ENCODE results near the gene PALLD.

The PALLD gene

DNA sequence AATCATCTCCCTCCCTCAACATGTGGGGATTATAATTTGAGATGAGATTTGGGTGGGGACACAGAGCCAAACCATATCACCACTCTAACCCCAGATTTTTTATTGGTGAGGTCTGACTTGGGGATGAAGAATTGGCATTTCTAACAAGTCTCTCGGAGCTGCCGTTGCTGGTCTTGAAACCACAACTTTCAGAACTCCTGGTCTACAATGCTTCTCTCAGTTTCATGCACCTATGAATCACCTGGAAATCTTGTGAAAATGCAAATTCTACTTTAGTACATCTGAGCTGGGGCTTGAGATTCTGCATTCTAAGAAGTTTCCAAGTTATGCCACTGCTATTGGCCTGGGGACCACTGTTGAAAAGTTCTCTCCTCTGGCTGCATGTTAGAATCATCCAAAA is 78.6 kb downstream of the PALLD start:
- TF ChIP-seq SPI1 (IDR thresholded peaks at IDR 0.05; ENCODE audit: low read depth, low read length) (no peak), POU2F2 (IDR thresholded peaks at IDR 0.05; ENCODE audit: low read depth, low read length) (no peak), PAX5 (IDR thresholded peaks at IDR 0.05; ENCODE audit: insufficient read depth, low read length, severe bottlenecking) (no peak), POLR2AphosphoS5 (IDR thresholded peaks at IDR 0.05; ENCODE audit: low read depth, low read length) (no peak), POLR2A (IDR thresholded peaks at IDR 0.05; ENCODE audit: low read depth, low read length) (no peak), TAF1 (IDR thresholded peaks at IDR 0.05; ENCODE audit: low read depth, low read length) (no peak)
- FAIRE-seq (no peak), DNase-seq (ENCODE audit: insufficient read length, low spot score) (no peak)

DNA sequence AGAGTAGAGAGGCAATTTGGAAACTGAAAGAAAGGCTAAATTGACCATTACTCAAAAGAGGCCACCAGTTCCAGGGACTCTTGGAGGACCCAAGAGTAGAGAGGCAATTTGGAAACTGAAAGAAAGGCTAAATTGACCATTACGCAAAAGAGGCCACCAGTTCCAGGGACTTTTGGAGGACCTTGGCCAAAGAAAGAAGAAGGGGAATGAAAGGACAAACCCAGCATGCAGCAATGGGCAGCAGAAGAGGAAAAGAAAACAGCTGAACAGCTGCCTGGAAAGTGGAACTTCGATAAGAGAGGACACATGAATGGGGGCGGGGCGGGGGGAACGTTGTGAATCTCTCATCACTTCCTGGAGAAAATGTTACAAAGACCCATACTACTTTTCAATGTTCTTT is 80.8 kb downstream of the PALLD start:
- FAIRE-seq = no peak
- TF ChIP-seq TAF1 (IDR thresholded peaks at IDR 0.05; ENCODE audit: low read depth, low read length) (no peak), POLR2A (IDR thresholded peaks at IDR 0.05; ENCODE audit: low read depth, low read length) (no peak), POU2F2 (IDR thresholded peaks at IDR 0.05; ENCODE audit: low read depth, low read length) (no peak), PAX5 (IDR thresholded peaks at IDR 0.05; ENCODE audit: insufficient read depth, low read length, severe bottlenecking) (no peak), SPI1 (IDR thresholded peaks at IDR 0.05; ENCODE audit: low read depth, low read length) (no peak), POLR2AphosphoS5 (IDR thresholded peaks at IDR 0.05; ENCODE audit: low read depth, low read length) (no peak)
- DNase-seq (ENCODE audit: insufficient read length, low spot score) = no peak

DNA sequence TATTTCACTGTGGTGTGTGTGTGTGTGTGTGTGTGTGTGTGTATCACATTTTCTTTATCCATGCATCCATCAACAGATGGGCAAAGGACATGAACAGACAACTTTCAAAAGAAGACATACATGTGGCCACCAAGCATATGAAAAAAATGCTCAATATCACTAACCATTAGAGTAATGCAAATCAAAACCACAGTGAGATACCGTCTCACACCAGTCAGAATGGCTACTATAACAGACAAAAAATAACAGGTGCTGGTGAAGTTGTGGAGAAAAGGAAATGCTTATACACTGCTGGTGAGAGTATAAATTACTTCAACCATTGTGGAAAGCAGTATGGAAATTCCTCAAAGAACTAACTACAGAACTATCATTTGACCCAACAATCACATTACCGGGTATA is 83.4 kb downstream of the PALLD start:
- FAIRE-seq (no peak), DNase-seq (ENCODE audit: insufficient read length, low spot score) (no peak)
- no peak for TF ChIP-seq SPI1 (IDR thresholded peaks at IDR 0.05; ENCODE audit: low read depth, low read length)
- no peak for TF ChIP-seq PAX5 (IDR thresholded peaks at IDR 0.05; ENCODE audit: insufficient read depth, low read length, severe bottlenecking)
- no peak for TF ChIP-seq POLR2AphosphoS5 (IDR thresholded peaks at IDR 0.05; ENCODE audit: low read depth, low read length)
- no peak for TF ChIP-seq TAF1 (IDR thresholded peaks at IDR 0.05; ENCODE audit: low read depth, low read length)
- no peak for TF ChIP-seq POLR2A (IDR thresholded peaks at IDR 0.05; ENCODE audit: low read depth, low read length)
- TF ChIP-seq POU2F2 (IDR thresholded peaks at IDR 0.05; ENCODE audit: low read depth, low read length) = no peak

DNA sequence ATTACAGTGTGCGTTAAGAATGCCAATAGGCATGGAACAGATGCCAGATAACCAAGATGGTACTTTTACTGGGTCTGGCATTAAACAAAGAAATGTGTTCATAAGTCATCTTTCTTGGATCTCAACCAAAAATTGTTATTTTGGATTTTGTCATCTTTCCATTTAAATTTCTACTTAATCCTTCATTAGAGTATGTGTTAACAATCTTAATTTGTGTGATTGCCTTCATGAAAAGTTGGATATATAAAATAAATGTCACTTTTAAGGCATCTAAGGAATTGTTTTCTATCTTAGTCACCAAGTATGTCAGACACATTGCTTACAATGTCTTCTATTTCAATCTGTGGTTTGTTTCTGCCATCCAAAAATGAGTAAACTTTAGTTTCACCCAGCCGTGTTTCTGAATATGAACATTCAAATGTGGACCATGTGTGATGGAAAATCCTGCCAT is 87.5 kb downstream of the PALLD start:
- TF ChIP-seq POU2F2 (IDR thresholded peaks at IDR 0.05; ENCODE audit: low read depth, low read length) (no peak), PAX5 (IDR thresholded peaks at IDR 0.05; ENCODE audit: insufficient read depth, low read length, severe bottlenecking) (no peak), POLR2A (IDR thresholded peaks at IDR 0.05; ENCODE audit: low read depth, low read length) (no peak), POLR2AphosphoS5 (IDR thresholded peaks at IDR 0.05; ENCODE audit: low read depth, low read length) (no peak), SPI1 (IDR thresholded peaks at IDR 0.05; ENCODE audit: low read depth, low read length) (no peak), TAF1 (IDR thresholded peaks at IDR 0.05; ENCODE audit: low read depth, low read length) (no peak)
- FAIRE-seq = peak; percentile 26
- DNase-seq (ENCODE audit: insufficient read length, low spot score) = no peak

DNA sequence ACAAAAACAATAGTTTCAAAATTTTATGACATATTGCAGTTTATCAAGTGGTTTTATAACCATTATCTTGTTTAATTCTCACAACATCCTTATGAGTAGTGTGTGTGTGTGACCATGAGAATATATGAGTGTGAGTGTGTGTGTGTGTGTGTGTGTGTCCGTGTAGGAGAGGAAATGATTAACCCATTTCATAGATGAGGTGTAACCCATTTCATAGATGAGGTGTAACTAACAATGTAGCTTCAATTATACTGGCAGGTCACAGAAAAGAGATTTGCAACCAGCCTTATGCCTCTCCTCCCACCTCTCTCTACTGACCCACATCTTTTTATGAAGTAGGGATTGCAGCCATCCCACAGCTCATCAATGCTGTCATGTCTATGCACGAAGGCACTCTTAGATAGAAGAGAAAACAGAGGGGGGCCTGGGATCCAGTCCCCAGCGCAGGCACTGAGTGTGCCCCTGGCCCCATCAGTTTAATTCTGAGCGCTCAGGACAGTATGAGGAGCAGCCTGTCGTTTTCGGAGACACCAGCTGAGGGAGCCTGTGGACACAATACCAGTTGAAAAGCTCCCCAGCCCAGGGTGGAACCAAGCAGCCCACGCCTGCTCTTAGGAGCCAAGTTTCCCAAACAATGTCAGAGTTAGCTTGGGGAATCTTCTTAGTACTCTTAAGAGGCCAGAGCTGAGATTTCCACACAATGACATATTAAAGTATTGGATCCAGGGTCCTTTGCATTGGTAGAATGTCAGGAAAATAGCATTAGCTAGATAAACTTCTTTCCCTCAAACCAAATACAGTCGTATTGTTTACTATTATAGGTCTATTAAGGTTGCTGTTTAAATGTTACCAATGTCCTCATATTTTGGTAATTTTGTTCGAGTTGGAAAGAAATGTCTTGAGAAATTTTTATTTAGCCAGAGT is 88.6 kb downstream of the PALLD start:
- TF ChIP-seq PAX5 (IDR thresholded peaks at IDR 0.05; ENCODE audit: insufficient read depth, low read length, severe bottlenecking) (no peak), SPI1 (IDR thresholded peaks at IDR 0.05; ENCODE audit: low read depth, low read length) (no peak), POLR2AphosphoS5 (IDR thresholded peaks at IDR 0.05; ENCODE audit: low read depth, low read length) (no peak), POLR2A (IDR thresholded peaks at IDR 0.05; ENCODE audit: low read depth, low read length) (no peak), TAF1 (IDR thresholded peaks at IDR 0.05; ENCODE audit: low read depth, low read length) (no peak), POU2F2 (IDR thresholded peaks at IDR 0.05; ENCODE audit: low read depth, low read length) (no peak)
- FAIRE-seq (peak; percentile 50), DNase-seq (ENCODE audit: insufficient read length, low spot score) (no peak)

DNA sequence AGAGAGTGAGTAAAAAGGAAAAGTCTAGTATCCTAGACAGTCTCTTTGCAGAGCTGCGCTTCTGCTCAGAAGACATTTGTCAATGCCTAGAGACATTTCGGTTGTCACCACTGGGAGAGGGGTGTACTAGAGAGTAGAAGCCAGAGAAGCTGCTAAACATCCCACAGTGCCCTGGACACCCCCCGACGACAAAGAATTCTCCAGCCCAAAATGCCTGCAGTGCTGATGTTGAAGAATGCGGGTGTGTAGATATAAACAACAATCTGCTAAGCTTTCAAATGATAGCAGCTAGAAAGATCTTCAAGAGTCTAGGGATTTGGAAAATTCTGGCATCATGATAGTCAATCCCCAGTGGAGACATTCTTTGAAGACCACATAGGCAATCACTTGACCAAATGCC is 90.1 kb downstream of the PALLD start:
- TF ChIP-seq PAX5 (IDR thresholded peaks at IDR 0.05; ENCODE audit: insufficient read depth, low read length, severe bottlenecking) (no peak), SPI1 (IDR thresholded peaks at IDR 0.05; ENCODE audit: low read depth, low read length) (no peak), TAF1 (IDR thresholded peaks at IDR 0.05; ENCODE audit: low read depth, low read length) (no peak), POLR2AphosphoS5 (IDR thresholded peaks at IDR 0.05; ENCODE audit: low read depth, low read length) (no peak), POLR2A (IDR thresholded peaks at IDR 0.05; ENCODE audit: low read depth, low read length) (no peak), POU2F2 (IDR thresholded peaks at IDR 0.05; ENCODE audit: low read depth, low read length) (no peak)
- DNase-seq (ENCODE audit: insufficient read length, low spot score) = no peak
- FAIRE-seq = no peak

DNA sequence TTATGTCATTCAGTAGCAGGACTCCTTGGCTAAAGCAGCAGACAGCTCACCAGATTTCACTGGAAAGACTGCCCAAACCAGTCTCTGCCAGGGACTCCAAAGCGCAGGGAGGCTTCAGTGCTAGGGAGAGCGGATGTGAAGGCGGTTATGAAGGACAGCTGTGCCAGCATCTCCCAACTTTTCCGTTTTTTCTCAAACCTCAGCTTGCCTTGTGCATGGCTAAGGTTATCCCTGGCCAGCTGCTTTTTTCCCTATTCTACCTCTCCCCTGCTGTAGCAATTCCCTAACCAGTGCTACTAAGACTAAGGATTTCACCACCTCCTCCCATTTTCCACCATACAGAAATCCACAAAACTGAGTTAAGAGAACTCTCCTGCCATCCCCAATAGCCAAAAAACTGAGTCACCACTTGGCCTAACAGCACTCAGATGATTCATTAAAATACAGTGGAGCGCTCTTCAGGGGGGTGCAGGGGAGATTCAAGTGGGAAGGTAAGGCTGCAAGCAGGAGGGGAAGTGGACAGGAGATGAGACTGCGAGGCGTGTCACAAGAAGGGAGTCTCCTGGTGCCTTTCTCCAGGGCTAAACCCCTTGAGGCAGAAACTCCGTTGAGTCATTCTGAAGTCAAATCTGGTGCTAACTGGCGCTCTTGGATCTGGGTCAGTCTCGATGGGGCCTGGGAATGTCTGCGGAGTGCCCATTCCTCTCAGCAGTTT is 90.7 kb downstream of the PALLD start:
- TF ChIP-seq TAF1 (IDR thresholded peaks at IDR 0.05; ENCODE audit: low read depth, low read length) = no peak
- no peak for TF ChIP-seq POU2F2 (IDR thresholded peaks at IDR 0.05; ENCODE audit: low read depth, low read length)
- no peak for TF ChIP-seq POLR2A (IDR thresholded peaks at IDR 0.05; ENCODE audit: low read depth, low read length)
- no peak for TF ChIP-seq PAX5 (IDR thresholded peaks at IDR 0.05; ENCODE audit: insufficient read depth, low read length, severe bottlenecking)
- TF ChIP-seq SPI1 (IDR thresholded peaks at IDR 0.05; ENCODE audit: low read depth, low read length) = no peak
- TF ChIP-seq POLR2AphosphoS5 (IDR thresholded peaks at IDR 0.05; ENCODE audit: low read depth, low read length) = no peak
- no peak for DNase-seq (ENCODE audit: insufficient read length, low spot score)
- no peak for FAIRE-seq

DNA sequence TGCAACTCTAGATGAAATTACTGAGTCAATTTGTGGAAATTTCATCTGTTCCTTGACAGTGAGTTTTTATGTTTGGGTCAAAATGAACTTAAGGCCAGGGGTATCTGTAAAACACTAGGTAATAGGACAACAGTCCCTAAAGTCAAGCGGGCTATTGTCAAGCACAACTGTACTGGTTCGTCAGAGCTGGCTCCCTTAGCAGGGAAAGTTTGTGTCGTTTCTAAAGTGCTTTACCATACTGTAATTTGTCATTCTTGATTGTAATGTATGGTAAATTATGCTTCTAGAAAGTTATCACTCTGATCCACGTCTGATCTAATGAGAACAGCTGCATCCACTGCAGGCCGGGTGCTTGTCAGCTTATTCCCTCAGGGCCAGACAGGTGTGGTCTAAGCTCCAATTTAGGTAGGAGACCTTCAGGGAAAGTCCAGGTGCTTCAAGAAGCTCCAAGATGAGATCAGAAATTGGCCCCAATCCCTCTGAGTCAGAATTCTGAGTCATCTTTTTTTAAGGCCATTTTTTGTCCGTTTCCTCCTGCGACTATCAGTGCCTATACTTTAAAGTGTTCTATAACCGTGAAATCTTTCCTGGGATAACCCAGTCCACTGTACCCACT is 92.2 kb downstream of the PALLD start:
- TF ChIP-seq PAX5 (IDR thresholded peaks at IDR 0.05; ENCODE audit: insufficient read depth, low read length, severe bottlenecking) = no peak
- TF ChIP-seq SPI1 (IDR thresholded peaks at IDR 0.05; ENCODE audit: low read depth, low read length) = no peak
- no peak for TF ChIP-seq POU2F2 (IDR thresholded peaks at IDR 0.05; ENCODE audit: low read depth, low read length)
- TF ChIP-seq POLR2A (IDR thresholded peaks at IDR 0.05; ENCODE audit: low read depth, low read length) = no peak
- no peak for TF ChIP-seq POLR2AphosphoS5 (IDR thresholded peaks at IDR 0.05; ENCODE audit: low read depth, low read length)
- no peak for TF ChIP-seq TAF1 (IDR thresholded peaks at IDR 0.05; ENCODE audit: low read depth, low read length)
- FAIRE-seq (no peak), DNase-seq (ENCODE audit: insufficient read length, low spot score) (no peak)

Measured in GM12891 (cell line).